HG03025 (cell line): ENCODE results near the gene PKP3.

Experiments
- ATAC-seq: cut with Tn5 transposase; IDR thresholded peaks from one replicate; pipeline ENCODE4 v1.9.1; 2021; ENCODE audit warnings: mild to moderate bottlenecking, moderate library complexity; ENCODE audit not compliant: unreplicated experiment, low FRiP score

The PKP3 gene

GRCh38 chr11:441043-441417, 47.0 kb downstream of the PKP3 start:
- no peak for ATAC-seq

GRCh38 chr11:441418-442274, 47.6 kb downstream of the PKP3 start, which contains the start of gene ANO9:
ANO9 (minus strand) TSS chr11:442011; CDS start chr11:441926, 85 bp downstream.
- ATAC-seq, result no peak

DNA sequence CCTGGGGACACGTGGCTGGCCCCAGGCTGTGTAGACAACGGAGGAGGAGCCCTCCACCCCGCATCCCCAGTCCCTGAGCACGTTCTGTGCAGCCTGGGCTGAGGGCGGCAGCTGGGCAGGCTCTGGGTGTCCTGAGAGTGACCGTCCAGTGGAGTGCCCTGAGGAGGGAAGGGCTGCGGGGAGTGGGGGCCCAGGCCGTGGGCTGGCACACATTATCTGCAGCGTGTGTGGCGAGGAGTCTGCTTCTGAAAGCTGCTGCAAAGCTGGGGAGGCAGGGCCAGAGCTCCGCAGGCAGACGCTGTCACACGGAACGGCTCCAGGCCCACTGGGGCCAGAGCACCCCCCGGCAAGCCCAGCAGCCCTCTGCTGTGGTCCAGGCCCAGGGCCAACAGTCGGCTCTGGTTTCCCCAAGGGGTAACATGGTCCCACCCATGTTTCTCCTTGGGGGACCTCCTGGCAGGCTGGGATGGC, 48.6 kb downstream of the PKP3 start:
- no peak for ATAC-seq

GRCh38 chr11:443542-444199, 49.7 kb downstream of the PKP3 start:
- no peak for ATAC-seq

GRCh38 chr11:444396-445144, 50.6 kb downstream of the PKP3 start:
- ATAC-seq, result no peak

DNA sequence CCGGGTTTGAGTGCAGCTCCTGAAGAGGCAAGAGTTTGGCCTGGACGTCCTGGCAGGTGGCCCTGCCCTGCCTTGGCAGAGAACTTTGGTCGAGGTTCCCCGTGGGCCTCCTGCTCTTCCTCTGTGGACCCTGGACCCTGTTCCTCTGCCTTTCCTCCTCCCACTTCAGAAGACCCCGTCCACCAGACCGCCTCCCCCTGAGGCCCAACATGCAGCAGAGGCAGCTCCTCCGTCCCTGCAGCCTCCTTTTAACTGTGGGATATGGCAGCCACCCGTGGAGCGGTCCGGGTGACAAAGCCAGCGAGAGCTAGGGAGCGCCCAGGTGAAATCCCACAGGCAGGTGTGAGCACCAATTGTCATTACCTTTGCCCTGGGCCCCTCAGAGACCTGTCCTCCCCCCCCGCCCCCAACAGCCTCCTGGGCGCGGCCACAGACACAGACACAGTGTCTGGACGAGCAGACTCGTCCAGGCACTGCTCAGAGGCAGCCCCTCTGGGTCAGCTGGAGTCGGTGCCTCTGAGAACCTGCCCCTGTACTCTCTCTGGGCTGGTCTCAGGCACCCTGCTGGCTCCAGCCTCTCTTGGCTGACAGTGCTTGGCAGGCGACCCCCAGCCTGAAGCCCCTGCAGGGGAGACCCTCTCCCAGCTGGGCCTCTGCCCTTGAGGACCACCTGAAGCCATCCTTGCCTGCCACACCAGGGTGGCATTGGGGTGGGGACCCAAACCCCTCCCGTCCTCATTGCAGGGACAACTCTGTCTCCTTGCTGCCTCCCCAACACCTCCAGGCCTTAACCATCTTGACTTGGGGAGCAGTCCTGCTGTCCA, 52.0 kb downstream of the PKP3 start:
- no peak for ATAC-seq

GRCh38 chr11:446891-447290, 52.9 kb downstream of the PKP3 start:
- no peak for ATAC-seq

- no peak for ATAC-seq
Observed at GRCh38 chr11:447923-448731, 54.1 kb downstream of the PKP3 start.

- peak; percentile 65 for ATAC-seq
Observed at GRCh38 chr11:449889-450808, 56.1 kb downstream of the PKP3 start, which contains the start of gene PTDSS2. PTDSS2 (plus strand) TSS chr11:450279; CDS start chr11:450456, 177 bp downstream.

DNA sequence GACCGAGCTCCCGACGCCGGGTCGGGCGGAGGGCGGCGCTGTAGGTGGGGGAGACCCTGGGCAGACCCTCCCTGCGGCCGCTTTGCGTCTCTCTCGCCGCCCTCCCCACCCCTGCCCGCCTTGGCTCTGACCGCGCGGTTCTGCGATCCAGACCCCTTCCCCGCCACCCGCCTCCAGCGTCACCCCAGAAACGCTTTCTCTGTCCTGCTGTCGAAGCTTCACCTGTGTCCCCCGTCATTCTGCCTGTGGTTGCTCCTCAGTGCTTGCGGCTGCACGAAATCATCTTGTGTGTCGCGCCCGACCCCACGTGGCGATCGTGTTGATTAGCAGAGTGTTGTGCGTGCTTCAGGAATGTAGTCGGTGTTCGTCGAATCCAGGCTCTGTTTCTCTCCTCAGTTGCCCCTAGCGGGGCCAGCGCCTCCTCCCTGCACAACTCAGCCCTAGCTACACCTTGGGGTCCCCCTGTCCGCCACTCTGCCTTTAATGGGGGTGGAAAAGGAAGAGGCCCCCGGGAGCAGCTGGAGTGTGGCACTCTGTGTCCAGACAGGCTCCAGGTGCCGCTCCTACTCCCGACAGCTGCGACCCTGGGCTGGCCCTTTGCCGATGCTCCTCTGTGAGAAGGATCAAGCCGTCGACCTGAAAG, 56.9 kb downstream of the PKP3 start:
- ATAC-seq, result peak; percentile 2

DNA sequence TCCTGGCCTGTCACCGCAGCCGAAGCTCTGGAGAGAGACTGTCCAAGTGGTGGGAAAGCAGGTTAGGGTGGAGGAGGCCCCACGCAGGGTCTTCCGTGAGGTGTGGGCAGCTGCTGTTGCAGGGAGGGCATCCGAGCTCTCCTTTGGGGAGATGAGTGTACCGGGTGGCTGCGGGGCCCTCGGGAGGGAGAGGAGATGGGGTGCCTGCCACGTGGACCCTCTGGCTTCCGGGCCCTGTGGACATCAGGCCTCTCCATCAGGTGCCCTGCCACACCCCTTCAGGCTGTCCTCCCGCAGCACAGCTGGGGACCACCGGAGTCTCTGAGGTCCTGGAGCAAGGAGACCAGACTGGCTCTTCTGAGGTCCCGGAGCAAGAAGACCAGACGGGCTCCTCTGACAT, 57.7 kb downstream of the PKP3 start:
- ATAC-seq, result no peak

GRCh38 chr11:452203-452744, 58.3 kb downstream of the PKP3 start:
- ATAC-seq, result no peak

- ATAC-seq, result no peak
Observed at GRCh38 chr11:452916-453527, 59.0 kb downstream of the PKP3 start.

GRCh38 chr11:453564-453963, 59.6 kb downstream of the PKP3 start:
- ATAC-seq, result no peak

DNA sequence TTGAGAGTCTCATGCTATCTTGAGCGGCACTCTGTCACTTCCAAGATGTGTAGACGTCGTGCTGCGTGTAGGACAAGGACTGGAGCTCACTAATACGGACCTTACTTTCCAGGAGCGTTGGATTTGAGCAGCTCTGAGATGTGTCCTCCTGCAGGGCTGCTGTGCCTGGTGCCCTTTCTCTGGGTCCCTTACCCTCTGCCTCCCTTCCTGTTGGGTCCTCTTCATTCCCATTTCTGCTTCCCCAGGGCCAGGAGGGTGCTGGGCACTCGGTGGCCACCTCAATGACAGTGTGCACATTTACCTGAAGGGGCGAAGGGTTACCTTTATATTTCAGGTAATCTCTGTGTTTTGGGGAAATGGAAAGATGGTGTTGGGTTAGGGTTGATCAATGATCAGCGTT, 60.0 kb downstream of the PKP3 start:
- ATAC-seq, result no peak
